LNCAP (cell line): Measurements from ENCODE around the gene SPACA7.

ENCODE experiments used
- CTCF ChIP-seq: fragments of 450-650 bp; IDR thresholded peaks from 2 replicates; pipeline ENCODE4 v1.5.1; 2017; ENCODE audit warnings: mild to moderate bottlenecking

Gene SPACA7

GRCh38 chr13:112353856-112354255 lies 22.3 kb upstream of the SPACA7 start:
- no peak for TF ChIP-seq CTCF

- no peak for TF ChIP-seq CTCF
Observed at GRCh38 chr13:112354330-112355273, 21.6 kb upstream of the SPACA7 start.

GRCh38 chr13:112355274-112355838 lies 20.8 kb upstream of the SPACA7 start:
- TF ChIP-seq CTCF, result no peak

- no peak for TF ChIP-seq CTCF
Observed at GRCh38 chr13:112356190-112356589, 20.0 kb upstream of the SPACA7 start.

GRCh38 chr13:112358156-112358555 lies 18.0 kb upstream of the SPACA7 start:
- TF ChIP-seq CTCF, result no peak

- no peak for TF ChIP-seq CTCF
Observed at GRCh38 chr13:112362021-112362420, 14.1 kb upstream of the SPACA7 start.

- no peak for TF ChIP-seq CTCF
Observed at GRCh38 chr13:112363867-112364528, 12.2 kb upstream of the SPACA7 start.
